Kidney capillary endothelial cell (primary cell): ENCODE results near the gene UBE2J2.

Source experiments
- DNase-seq: peaks from one replicate; pipeline ENCODE4 v3.0.0-alpha.2; 2018; ENCODE audit warnings: low spot score

Gene UBE2J2

DNA sequence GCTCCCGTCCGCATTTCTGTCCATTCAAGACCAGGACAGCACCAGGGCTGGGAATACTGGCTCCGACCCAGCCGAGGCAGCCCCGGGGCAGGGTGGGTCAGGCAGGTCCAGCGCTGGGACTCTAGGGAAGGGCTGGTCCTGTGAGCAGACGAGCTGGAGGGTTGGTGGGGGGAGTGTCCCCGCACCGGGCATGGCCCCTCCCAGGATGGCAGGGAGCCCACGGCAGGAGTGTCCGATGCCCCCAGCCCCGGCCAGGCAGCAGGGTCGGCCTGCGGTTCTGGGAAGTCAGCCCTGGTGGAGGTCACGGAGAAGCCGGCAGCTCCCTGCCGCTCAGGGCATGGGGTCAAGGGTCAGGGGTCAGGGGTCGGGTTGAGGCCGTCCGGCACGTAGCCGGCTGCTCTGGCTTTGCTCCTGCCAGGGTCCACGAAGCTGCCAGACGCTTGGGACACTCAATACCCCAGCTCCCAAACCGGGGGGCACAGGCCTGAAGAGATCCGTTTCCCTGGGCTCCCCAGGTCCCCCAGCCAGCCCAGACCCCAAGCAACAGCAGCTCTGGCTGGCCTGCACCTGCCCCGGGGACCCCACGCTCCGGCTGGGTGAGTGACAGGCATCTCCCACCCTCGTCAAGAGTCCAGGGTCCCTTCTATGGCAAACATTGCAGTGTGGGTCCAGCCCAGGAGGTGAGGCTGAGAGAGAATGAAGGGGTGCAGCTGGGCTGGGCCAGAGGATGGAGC, 33.9 kb downstream of the UBE2J2 start:
- DNase-seq = no peak

DNA sequence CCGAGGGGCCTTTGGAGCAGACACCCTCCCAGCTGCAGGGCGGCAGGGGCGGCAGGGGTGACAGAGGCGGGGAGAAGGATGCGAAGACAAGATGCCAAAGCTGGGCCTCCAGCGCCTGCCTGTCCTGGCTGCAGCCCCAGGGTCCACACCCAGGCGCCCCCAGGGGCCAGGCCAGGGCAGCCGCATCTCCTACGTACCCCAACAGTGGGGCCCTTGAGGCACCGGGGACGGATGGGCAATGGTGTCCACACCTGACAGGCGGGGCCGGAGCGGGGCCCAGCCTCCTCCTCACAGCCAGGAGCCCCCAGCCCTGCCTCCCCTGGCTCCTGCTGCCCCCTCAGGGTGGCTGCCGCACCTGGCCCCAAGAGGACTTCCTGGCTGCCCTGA, 34.4 kb downstream of the UBE2J2 start:
- no peak for DNase-seq

DNA sequence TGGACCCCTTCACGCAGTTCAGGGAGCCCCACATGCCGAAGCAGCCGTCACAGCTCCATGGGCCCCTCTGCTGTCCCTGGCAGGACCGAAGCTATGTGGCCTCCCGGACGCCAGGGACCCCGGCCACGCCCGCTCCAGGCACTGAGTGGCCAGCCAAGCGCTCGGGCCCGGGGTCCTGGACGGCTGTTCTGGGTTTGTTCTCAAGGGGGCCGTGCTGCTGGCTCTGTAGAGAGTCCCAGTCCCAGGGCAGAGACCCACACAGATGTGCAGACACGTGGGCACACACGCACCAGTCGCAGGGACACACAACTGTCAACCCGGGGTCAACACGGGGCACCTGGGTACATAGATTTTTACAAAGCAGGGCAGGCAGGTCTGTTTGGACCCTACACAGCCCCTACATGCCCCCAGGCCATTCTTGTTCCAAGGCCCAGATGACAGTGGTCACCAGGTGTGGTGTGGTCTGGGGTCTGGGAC, 34.9 kb downstream of the UBE2J2 start:
- DNase-seq = no peak

DNA sequence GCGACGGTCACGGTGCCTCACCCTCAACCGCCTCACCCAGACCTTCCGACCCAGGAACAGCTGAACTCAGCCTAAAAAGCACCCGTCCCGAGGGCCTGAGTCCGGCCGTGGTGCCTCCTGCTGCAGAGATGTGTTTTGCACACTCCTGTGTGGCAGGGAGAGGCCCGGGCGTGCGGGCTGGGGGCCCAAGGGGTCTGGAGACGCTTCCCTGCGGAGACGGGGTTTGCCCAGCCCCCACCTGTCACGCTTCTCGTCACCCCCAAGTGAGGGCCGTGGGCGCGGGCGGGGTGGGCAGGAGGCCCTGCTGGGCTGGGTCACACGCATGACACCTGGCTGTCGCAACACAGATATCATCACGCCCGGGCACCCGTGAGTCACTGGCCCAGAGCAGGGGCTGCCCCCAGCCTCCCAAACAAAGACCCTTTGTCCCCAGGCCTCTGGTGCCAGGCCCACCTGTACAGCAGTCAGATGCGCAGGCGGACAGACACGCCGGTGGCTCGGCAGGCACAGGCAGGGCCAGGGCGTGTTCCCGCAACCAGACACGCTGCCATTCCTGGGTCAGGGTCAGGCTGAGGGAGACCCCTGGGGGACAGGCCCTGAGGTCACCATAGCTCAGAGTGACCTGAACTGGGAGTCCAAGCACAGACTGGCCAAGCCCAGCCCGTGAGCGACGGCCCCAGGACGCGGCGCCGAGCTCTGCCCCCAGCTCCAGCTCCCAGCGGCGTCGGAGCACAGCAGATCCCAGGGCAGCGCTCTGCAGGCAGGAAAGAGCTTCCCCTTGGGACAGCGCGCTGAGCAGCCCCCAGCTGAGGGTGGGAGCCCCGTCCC, 35.6 kb downstream of the UBE2J2 start:
- no peak for DNase-seq

DNA sequence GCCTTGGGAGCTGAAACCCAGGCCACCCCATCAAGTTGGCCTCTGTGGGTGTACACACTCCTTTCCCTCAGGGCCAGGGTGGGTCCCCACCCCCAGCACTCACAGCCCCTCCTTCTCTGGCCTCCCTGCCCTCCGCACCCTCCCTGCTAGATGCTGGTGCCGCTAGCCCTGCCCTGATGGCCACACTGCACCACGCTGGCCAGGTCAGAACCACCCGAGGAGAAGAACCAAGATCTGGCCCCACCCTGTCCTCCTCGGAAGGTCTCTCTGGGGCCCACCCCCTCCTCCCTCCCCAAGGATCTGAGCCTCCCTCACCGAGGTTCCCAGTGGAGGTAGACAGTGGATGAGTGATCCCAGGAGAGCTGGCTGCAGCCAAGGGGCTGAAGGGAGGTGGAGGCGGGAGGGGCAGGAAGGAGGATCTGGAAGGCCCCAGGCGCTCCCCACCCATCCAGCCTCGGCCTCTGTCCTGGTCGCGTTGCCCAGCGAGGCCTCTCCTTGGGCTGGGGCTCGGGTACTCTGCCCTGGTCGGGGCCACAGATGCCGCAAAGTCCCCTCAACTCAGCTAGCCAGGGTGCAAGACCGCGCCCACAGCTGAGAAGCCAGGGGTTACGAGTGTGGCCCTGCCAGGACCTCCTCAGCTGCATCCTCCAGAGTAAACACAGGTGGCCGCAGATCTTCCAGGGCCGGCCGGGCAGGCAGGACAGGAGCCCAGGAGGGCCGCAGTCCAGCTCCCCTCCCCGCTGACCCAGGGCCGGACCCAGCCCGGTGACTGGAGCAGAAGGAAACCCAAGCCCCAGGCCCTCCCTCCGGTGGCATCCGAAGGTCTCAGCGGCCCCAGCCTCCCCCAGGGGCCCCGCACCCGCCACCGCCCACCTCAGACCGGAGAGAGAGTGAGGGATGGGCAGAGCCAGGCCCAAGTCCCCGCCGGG, 36.4 kb downstream of the UBE2J2 start:
- no peak for DNase-seq

DNA sequence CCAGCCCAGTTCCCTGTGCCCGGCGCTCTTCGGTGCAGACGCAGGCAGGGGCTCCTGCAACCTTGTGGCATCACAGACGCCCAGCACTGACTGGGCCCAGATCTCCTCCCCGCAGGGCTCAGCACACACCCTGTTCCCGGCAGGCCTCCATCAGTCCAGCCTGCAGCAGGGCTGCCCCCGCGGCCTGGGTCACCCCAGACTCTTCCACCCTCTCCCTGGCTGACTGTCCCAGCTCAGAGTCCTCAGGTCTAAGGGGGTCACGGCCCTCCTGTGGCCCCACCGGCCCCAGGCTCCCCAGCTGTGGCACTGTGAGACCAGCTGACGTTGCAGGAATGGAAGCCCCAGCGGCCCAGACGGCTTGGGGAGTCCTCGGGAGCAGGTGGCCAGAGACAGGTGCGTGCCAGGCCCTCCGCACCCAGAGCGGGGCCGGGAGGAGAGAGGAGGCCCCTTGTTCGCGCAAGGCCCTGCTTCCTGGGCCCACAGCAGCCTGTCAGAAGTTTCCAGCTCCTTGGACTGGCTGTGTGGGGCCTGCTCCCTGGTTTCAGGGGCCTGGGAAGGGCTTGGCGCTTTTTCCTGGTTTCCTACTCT, 37.4 kb downstream of the UBE2J2 start:
- no peak for DNase-seq

DNA sequence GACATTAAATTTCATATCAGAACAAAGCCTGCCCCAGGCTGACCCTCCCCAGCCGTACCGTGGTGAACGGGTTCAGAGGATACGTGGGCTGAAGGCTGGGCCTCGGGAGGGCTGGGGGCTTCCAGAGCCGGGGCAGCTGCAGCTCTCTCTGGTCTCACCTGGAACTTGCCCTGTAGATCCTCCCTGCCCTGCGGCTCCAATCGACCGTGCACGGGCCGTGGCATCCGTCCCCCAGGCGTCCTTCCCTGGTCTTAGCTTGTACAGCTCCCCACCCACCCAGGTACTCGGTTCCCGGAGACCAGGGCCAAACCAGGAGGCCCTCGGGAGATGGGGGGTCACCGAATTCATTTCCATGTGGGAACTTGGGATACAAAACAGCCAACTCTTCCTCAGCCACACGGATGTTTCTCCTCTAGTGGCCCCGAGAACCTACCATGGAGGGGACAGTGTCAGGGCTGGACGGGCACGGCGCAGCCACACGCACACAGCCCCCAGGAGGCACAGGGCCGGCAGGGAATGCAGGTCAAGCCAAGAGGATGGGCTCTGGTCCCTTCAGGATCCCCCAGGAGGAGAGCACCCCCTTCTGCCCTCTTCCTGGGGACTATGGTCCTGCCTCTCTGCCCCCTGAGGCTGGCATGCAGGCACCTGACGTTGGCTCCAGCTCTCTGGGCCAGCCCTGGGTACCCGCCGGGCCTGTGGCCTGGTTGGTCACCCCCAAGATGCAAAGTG, 38.5 kb downstream of the UBE2J2 start:
- no peak for DNase-seq

DNA sequence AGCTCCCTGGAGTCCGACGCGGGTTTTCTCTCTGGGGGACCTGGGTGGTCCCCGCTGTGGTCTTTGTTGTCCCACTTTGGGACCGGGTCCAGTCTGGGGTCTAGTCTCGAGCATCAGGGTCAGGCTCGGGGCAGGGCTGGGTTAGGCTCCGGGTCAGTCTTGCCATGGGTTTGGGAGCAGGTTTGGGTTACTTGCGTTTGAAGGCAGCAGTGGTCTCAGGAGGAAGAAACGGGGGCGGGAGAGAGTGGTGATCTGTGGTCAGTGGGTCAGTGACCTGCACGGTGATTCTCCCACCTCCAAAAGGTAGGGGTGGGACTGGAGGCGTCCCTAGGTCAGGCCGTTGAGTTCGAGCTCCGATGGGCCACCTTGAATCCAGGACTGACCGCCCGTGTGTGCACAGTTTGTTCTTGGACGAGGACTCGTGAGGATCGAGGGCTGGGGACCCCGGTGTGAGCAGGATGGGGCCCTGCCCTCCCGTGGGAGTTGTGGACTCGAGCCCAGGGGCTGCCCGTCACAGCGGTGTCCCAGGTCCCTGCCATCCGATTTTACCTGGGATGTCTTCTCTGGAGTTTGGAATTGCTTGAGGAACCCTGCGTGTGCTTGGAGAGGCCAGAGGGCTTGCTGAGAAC, 39.4 kb downstream of the UBE2J2 start:
- DNase-seq = no peak

DNA sequence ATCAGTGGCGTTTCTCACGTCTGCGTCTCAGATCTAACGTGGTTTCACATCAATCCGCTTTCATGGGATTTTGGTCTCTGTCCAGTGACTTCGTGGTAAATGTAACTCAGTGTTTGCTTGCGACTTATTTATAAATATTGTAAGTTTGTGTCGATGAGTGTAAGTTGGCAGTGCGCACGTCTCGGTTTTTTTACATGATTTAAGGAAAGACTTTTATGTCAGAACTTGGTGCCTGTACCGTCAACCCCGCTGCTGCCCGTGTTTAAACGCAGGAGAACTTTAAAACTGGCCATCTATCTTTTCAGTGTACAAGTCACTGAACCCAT, 40.1 kb downstream of the UBE2J2 start:
- no peak for DNase-seq

DNA sequence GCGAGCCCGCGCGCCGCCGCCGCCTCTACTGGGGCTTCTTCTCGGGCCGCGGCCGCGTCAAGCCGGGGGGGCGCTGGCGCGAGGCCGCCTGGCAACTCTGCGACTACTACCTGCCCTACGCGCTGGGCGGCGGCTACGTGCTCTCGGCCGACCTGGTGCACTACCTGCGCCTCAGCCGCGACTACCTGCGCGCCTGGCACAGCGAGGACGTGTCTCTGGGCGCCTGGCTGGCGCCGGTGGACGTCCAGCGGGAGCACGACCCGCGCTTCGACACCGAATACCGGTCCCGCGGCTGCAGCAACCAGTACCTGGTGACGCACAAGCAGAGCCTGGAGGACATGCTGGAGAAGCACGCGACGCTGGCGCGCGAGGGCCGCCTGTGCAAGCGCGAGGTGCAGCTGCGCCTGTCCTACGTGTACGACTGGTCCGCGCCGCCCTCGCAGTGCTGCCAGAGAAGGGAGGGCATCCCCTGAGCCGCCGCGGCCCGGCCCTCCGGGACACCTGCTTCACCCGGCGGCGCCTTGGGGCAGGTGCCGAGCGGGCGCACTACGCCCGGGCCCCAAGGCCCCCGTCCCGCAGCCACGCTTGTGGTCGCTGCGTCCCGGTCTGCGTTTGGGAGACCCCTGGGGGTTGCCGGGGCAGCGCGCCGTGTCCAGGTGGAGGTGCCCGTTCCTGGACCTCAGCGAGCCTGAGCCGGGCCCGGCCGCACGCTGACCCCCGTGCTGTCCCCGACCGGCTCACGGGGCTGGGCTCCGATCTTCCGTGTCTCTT, 40.7 kb downstream of the UBE2J2 start:
- no peak for DNase-seq

DNA sequence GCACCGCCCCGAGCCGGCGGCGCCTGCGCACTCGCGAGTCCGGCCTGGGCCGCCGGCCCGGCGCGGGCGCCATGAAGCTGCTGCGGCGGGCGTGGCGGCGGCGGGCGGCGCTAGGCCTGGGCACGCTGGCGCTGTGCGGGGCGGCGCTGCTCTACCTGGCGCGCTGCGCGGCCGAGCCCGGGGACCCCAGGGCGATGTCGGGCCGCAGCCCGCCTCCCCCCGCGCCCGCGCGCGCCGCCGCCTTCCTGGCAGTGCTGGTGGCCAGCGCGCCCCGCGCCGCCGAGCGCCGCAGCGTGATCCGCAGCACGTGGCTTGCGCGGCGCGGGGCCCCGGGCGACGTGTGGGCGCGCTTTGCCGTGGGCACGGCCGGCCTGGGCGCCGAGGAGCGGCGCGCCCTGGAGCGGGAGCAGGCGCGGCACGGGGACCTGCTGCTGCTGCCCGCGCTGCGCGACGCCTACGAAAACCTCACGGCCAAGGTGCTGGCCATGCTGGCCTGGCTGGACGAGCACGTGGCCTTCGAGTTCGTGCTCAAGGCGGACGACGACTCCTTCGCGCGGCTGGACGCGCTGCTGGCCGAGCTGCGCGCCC, 41.4 kb downstream of the UBE2J2 start, which contains the start of gene B3GALT6:
B3GALT6 (plus strand) TSS at position 30 of the 588 bp plus-strand sequence; CDS start at position 72, 42 bp downstream.
- DNase-seq = no peak

DNA sequence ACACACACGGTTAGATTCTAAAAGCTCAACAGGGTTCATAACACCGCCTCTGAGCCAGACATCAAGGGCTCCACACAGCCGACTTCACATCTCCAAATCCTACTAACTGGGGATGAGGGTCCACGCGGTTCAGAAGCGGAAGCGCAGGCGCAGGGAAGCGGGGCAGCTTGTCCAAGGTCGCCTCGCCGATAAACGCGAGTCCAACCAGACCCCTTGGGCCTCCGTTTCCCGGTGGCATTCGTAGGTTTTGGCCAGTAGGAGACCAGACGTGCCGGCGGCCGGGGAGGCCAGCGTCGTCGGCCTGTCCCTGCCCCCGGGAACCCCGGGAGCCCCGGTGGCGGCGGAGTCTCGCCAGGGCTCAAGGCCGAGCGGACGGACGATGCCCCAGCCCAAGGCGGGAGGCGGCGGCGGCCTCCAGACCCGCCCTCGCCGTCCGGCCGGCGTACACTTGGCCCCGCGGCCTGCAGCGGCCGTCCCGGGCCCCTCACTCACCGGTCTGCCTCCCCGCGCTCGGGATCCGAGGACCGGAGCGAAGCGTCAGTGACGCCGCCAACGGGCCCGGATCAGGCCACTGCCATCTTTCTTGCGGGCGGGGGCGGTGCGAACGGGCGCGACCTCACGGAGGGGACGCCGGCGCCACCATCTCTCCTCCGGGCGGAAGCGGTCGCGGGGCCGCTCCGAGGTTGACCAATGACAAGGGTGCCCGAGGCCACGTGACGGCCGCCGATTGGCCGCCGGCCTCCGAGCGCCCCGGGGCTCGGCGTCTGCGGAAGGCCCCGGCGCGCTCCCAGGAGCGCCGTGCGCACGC, 42.0 kb downstream of the UBE2J2 start, which contains the start of gene SDF4:
SDF4 (minus strand) TSS at position 602 of the 808 bp plus-strand sequence. CDS start 3,229 bp downstream, outside the sequence.
- DNase-seq = peak; percentile 95

DNA sequence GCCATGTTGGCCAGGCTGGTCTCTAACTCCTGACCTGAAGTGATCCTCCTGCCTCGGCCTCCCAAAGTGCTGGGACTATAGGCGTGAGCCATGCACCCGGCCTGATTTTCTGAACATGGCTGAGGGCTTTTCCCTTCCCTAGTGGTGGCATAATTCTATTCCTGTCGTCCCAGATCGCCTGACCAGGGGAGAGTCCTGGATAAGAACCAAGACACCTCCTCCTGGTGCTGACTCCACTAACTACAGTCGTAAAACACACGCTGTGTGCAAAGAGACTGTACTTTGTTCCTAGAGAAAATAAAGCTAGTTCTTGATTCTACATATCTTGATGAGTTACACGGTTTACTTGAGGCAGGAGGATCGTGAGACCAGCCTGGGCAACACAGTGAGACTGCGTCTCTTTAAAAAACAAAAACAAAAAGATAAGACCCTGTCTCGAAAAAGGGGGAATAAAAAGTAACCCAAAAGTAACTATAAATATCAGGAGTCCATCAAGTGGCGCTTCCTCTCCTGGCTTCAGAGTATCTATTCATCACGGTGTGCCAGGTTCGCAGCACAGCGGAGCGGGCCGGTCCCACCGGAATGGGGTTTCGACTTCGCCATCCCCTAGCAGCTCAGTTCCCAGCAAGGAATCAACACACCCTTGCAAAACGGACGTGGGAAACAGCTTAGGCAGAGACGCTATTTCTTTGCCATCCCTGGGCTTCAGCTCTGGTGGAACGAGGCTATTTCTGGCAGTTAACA, 42.8 kb downstream of the UBE2J2 start:
- DNase-seq = peak; percentile 58

DNA sequence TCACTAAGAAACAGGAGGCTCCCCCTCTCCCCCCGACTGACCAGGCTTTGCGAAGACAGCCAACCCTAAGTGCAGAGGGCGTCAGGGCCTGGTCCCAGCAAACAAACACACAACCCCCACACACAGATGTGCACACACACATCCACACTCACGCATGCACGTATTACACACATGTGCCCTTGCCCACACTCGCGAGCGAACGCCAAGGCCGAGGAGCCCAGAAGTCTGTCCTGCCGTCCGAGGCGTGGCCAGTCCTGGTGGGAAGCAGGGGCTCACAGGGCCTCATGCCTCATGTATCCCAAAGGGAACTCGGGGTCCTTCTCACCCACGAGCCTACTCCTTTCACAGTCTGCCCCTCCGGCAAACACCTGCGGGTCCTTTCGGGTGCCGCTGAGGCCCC, 43.9 kb downstream of the UBE2J2 start:
- no peak for DNase-seq

DNA sequence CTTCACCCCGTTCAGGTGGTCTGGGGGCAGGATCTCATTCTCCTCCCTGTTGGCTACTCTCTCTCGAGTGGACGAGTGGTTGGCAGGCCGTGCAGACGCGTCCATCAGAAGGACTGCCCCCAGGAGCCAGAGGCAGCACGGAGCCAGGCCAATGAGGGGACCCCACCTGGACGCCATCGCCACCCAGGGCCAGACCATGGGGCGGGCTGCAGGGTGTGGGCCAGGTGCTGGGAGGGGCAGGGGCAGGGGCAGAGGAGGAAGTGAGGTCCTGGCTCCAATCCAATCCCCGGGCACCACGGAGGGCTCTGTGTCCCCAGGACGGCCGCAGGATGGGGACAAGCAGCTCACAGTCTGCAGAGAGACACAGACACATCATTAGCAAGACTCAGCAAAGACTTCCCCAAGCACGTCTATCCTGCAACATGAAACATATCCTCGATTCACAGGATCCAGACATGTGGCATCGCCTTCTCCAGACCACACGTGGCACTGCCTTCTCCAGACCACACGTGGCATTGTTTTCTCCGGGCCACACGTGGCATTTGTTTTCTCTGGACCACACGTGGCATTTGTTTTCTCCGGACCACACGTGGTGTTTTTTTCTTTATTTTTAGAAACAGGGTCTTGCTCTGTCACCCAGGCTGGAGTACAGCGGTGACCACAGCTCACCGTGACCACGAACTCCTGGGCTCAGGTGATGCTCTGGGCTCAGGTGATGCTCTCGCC, 44.9 kb downstream of the UBE2J2 start:
- no peak for DNase-seq

DNA sequence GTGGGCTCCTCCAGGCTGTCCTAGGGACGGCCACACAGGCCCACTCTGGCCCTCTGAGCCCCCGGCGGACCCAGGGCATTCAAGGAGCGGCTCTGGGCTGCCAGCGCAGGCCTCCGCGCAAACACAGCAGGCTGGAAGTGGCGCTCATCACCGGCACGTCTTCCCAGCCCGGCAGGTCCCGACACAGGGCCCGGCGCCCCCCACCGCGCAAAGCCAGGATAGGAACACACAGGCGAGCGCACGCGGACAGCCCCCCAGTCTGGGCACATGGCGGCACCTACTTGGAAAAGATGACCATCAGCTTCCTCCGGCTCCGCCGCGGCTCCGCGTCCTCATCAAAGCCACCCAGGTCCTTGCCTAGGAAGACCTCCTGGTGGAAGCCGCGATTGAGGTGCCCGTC, 45.5 kb downstream of the UBE2J2 start:
- DNase-seq = no peak

DNA sequence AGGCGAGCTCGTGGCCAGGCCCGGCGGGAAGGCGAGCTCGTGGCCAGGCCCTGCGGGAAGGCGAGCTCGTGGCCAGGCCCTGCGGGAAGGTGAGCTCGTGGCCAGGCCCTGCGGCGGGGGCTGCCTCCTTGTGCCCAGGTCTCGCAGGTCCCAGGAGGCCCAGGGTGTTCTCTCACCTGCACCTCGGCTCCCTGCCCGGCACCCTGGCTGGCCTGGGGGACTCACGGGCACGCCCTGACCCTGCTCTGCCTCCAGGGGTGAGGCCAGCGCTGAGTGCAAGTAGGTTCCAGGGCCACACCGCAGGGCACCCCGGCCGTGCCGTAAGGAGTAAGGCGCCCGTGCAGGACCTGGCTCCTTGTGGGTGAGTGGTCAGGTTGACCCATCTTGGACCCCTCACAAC, 46.3 kb downstream of the UBE2J2 start:
- DNase-seq = no peak
